Smooth muscle cell (in vitro differentiated cells): ENCODE measurements around the gene SLC39A11. TPM values are rescaled to one million over a fixed set of nuclear protein-coding genes. Genes with fewer than 3 reads are reported as not detected.

Experiments used
- DNase-seq: peaks from one replicate; lab custom pipeline; 2025; ENCODE audit not compliant: unreplicated experiment; lab: John Stamatoyannopoulos, UW
- H2AFZ ChIP-seq: fragments of 200-600 bp; sonication (generic); 2 replicates; pipeline ENCODE4 v1.6.0; 2016; ENCODE audit warnings: antibody characterized with exemption, low read depth, mild to moderate bottlenecking
- H3F3A ChIP-seq: fragments of 200-600 bp; sonication (generic); 2 replicates; pipeline ENCODE4 v1.6.0; 2017; ENCODE audit warnings: antibody characterized with exemption, low read depth
- H3K27ac ChIP-seq: fragments of 200-600 bp; sonication (generic); 2 replicates; pipeline ENCODE4 v1.5.1; 2016; ENCODE audit warnings: low read depth, mild to moderate bottlenecking
- H3K27me3 ChIP-seq: fragments of 200-600 bp; sonication (generic); 2 replicates; pipeline ENCODE4 v1.6.1; 2016; ENCODE audit warnings: low read depth, mild to moderate bottlenecking
- H3K36me3 ChIP-seq: fragments of 200-600 bp; sonication (generic); 2 replicates; pipeline ENCODE4 v1.5.1; 2016; ENCODE audit warnings: low read depth
- H3K4me1 ChIP-seq: fragments of 200-600 bp; sonication (generic); 2 replicates; pipeline ENCODE4 v1.5.1; 2016; ENCODE audit warnings: low read depth
- H3K4me2 ChIP-seq: fragments of 200-600 bp; sonication (generic); 2 replicates; pipeline ENCODE4 v1.6.0; 2016; ENCODE audit warnings: mild to moderate bottlenecking
- H3K4me3 ChIP-seq: fragments of 200-600 bp; sonication (generic); 2 replicates; pipeline ENCODE4 v1.5.1; 2016; ENCODE audit warnings: mild to moderate bottlenecking
- H3K79me2 ChIP-seq: fragments of 200-600 bp; sonication (generic); 2 replicates; pipeline ENCODE4 v1.6.0; 2016; ENCODE audit warnings: low read depth, mild to moderate bottlenecking
- H3K9ac ChIP-seq: fragments of 200-600 bp; sonication (generic); 2 replicates; pipeline ENCODE4 v1.6.0; 2016; ENCODE audit warnings: low read depth
- H3K9me3 ChIP-seq: fragments of 200-600 bp; sonication (generic); replicated peaks from 2 replicates; pipeline ENCODE4 v1.5.1; 2016; ENCODE audit warnings: low read depth
- H4K20me1 ChIP-seq: fragments of 200-600 bp; sonication (generic); 2 replicates; pipeline ENCODE4 v1.6.0; 2016; ENCODE audit warnings: low read depth
- CTCF ChIP-seq: fragments of 200-600 bp; sonication (generic); IDR thresholded peaks from 2 replicates; pipeline ENCODE4 v1.5.1; 2017; ENCODE audit warnings: borderline replicate concordance, mild to moderate bottlenecking, antibody characterized with exemption; ENCODE audit not compliant: insufficient read depth, poor library complexity, severe bottlenecking
- WGBS: methylation state at CpG from one replicate; pipeline ENCODE4 v1.1.7; 2016; ENCODE audit warnings: low lambda C conversion rate; 5-methylcytosine and 5-hydroxymethylcytosine counted together
- polyA plus RNA-seq: library from polyadenylated mRNA; unstranded; fragments of >200 nt; fragmentation: Nextera tagmentation; extraction: Ambion mirVana; gene quantifications from 2 replicates; pipeline ENCODE4 v1.2.1, GENCODE V29; 2016
- total RNA-seq: library from RNA; depleted of rRNA; stranded (reverse); fragments of >200 nt; gene quantifications from 2 replicates; pipeline ENCODE4 v1.2.3, GENCODE V29; 2014

SLC39A11 gene
- total and polyA plus RNA-seq, 2 experiments from 2014 or later = 9.2 to 36.7 TPM

DNA sequence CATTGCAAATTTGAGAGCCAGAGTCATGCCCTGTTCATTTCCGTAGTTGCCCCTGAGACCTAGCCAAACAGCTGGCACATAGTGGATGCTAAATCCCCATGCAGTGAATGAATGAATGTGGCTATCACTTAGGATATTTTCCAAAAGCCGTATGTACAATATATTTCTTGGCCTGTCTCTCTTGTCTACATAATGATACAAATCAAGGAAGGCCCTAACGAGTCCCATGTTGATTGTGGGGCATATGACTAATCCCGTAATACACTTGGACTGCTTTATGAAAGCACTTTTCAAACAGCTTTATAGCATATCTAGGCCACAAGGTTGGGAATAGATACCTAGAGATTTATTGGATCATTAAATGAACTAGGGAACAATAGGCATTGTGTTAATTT lies 478.0 kb downstream of the SLC39A11 start:
- peak overlapping the region; percentile 73 for H3K27ac ChIP-seq
- WGBS = 59% methylated on average over 4 of the region's 4 CpGs
- H3K27me3 ChIP-seq = no peaks in the 10 kb centered on the region
- H3K36me3 ChIP-seq = no peaks in the 10 kb centered on the region
- H3K79me2 ChIP-seq = no peaks in the 10 kb centered on the region
- H4K20me1 ChIP-seq = no peaks in the 10 kb centered on the region
- H3F3A ChIP-seq = peaks cover 18% of the 10 kb centered on the region
- no peak overlapping the region for H3K9ac ChIP-seq
- no peak for TF ChIP-seq CTCF
- H3K4me2 ChIP-seq = peak overlapping the region; percentile 52
- H3K4me1 ChIP-seq = peaks cover 20% of the 10 kb centered on the region
- H2AFZ ChIP-seq = no peak overlapping the region
- DNase-seq = no peak
- no peak overlapping the region for H3K4me3 ChIP-seq
- H3K9me3 ChIP-seq = no peaks in the 10 kb centered on the region

GRCh38 chr17:72613806-72614292 lies 478.6 kb downstream of the SLC39A11 start:
- peak overlapping the region; percentile 52 for H3K4me2 ChIP-seq
- H3K9ac ChIP-seq = no peak overlapping the region
- H3K4me3 ChIP-seq = no peak overlapping the region
- H3K4me1 ChIP-seq = peaks cover 20% of the 10 kb centered on the region
- TF ChIP-seq CTCF = no peak
- WGBS = 48% methylated on average over 3 of the region's 3 CpGs
- no peaks in the 10 kb centered on the region for H3K79me2 ChIP-seq
- H3K9me3 ChIP-seq = no peaks in the 10 kb centered on the region
- no peaks in the 10 kb centered on the region for H4K20me1 ChIP-seq
- H2AFZ ChIP-seq = no peak overlapping the region
- DNase-seq = no peak
- peak overlapping the region; percentile 73 for H3K27ac ChIP-seq
- H3K27me3 ChIP-seq = no peaks in the 10 kb centered on the region
- H3K36me3 ChIP-seq = no peaks in the 10 kb centered on the region
- H3F3A ChIP-seq = peaks cover 18% of the 10 kb centered on the region

DNA sequence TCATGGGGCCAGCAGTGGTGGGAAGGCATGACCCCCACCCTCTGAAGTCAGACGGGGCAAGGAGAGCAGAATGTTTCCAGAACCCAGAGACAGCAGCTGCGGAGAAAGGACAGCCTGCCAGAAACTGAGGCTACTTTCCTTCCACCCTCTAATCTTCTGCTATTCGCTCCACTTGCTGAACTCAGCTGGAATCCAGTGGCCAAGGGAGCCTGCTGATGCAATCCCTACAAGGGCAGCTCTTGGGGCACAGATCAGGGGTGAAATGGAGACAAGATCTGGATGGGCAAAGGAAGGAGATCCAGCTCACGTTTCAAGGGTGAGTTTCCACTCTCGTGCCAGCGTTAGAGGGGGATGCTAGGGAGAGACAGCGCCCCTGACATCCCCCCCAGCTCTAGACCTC lies 479.1 kb downstream of the SLC39A11 start:
- Histone ChIP-seq H3K9me3 (no peaks in the 10 kb centered on the region), H2AFZ (no peak overlapping the region), H3K36me3 (no peaks in the 10 kb centered on the region), H4K20me1 (no peaks in the 10 kb centered on the region), H3K4me3 (no peak overlapping the region), H3K27ac (peak overlapping the region; percentile 73), H3K79me2 (no peaks in the 10 kb centered on the region), H3K4me2 (peak overlapping the region; percentile 52), H3K27me3 (no peaks in the 10 kb centered on the region), H3F3A (peaks cover 18% of the 10 kb centered on the region), H3K4me1 (peaks cover 20% of the 10 kb centered on the region), H3K9ac (no peak overlapping the region)
- 65% methylated on average over 7 of the region's 7 CpGs for WGBS
- TF ChIP-seq CTCF = no peak
- no peak for DNase-seq

DNA sequence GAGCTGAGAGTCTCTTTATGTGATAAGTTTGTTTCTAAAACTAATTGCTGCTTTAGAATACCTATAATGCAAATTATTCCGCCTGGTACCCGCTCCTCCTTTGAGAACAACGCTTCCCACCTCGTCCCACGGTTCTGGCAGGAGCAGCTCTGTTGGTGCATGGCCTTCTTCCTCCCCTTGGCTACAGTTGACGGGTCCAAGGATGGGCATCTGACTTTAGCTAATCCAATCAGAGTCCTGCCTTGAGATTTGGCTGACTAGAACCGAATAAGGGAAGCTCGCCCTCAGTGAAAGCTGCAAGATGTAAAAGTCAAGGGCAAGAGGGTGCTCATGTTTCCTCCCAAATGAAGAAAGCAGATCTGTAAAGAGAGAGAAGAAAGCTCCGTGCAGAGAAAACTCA lies 481.3 kb downstream of the SLC39A11 start:
- Histone ChIP-seq H4K20me1 (no peaks in the 10 kb centered on the region), H3K27me3 (no peaks in the 10 kb centered on the region), H3F3A (peaks cover 18% of the 10 kb centered on the region), H3K36me3 (no peaks in the 10 kb centered on the region), H3K9me3 (no peaks in the 10 kb centered on the region), H3K4me1 (peaks cover 20% of the 10 kb centered on the region), H3K4me3 (no peak overlapping the region), H3K79me2 (no peaks in the 10 kb centered on the region), H3K4me2 (no peak overlapping the region), H3K9ac (no peak overlapping the region), H3K27ac (no peak overlapping the region), H2AFZ (no peak overlapping the region)
- TF ChIP-seq CTCF = no peak
- 89% methylated on average over 9 of the region's 9 CpGs for WGBS
- DNase-seq = no peak
